ENCODE data around the gene ERAP2.
A peak's percentile ranks its signal among the peaks of the same experiment; 100 is the strongest.
"Not testable (repeated sequence)": the region's sequence is repeated elsewhere in the genome, so short reads cannot be mapped to it uniquely, and the experiment has no call there.

Gene ERAP2, protein sequence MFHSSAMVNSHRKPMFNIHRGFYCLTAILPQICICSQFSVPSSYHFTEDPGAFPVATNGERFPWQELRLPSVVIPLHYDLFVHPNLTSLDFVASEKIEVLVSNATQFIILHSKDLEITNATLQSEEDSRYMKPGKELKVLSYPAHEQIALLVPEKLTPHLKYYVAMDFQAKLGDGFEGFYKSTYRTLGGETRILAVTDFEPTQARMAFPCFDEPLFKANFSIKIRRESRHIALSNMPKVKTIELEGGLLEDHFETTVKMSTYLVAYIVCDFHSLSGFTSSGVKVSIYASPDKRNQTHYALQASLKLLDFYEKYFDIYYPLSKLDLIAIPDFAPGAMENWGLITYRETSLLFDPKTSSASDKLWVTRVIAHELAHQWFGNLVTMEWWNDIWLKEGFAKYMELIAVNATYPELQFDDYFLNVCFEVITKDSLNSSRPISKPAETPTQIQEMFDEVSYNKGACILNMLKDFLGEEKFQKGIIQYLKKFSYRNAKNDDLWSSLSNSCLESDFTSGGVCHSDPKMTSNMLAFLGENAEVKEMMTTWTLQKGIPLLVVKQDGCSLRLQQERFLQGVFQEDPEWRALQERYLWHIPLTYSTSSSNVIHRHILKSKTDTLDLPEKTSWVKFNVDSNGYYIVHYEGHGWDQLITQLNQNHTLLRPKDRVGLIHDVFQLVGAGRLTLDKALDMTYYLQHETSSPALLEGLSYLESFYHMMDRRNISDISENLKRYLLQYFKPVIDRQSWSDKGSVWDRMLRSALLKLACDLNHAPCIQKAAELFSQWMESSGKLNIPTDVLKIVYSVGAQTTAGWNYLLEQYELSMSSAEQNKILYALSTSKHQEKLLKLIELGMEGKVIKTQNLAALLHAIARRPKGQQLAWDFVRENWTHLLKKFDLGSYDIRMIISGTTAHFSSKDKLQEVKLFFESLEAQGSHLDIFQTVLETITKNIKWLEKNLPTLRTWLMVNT

DNA sequence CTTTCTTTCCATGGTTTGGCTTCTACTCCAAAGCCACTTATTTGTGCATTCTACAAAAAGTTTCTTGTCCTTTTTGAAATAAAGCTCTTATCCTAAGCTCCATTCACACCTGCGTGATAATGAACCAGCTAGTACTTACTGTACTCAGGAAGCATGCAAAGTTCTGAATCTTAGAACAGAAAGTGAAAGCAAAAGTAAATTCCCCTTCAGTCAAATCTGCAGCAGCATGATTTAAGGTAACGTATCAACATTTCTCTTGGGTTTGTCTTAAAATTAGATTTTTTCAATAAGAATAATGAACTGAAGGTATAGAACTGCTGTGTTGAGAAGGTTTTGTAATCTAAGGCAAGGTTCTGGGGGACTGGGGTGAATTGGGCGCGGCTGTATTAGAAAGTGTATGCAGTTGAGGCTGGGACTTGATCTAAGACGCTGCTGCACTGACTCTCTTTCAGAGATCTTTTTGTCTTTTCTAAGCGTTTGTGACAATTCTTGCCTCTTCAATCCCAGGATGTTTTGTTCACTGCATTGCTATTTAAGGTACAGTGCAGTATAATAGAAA, at the start of gene ERAP2:
Gene ERAP2, plus strand, starts transcription at position 209 of the 559 bp plus-strand sequence. CDS start 3,186 bp downstream, outside the sequence.
- DNase-seq, result peak in 1 of 2 experiments; percentile 87

DNA sequence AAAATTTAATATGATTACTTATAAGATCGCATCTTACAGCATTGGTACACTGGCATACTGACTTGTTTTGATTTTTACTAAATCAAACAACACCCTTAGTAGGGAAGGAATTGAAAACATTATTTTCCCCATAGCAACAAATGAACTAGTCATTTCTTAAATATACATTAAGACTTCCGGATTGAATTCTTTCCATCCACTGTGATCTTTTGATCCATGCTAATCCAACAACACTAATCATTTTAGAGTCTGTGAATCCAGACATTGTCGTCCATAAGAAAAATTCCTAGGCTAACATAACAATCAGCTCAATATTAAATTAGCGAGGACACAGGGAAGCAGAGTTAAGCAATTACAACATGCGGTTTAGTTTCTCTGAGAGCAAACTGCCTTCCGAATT, 47.0 kb upstream of the ERAP2 start:
- no peak for DNase-seq

DNA sequence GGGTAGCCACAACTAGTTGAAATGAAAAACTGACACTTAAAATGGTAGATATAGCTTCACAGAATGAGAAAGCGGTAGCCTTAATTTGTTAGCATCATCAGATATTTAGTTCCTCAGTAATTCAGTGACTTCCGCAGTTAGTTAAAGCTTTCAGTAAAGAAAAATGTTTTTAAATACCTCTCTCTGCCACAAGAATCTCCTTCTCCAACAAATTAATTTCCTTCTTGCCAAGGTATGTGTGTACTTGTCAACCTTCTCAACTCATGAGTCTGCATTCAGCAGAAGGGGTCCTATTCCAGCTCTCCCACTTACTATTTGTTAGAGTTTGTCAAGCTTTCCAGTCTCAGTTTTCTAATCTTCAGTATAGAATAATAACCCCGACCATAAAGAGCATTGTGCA, 42.3 kb upstream of the ERAP2 start:
- no peak for DNase-seq

DNA sequence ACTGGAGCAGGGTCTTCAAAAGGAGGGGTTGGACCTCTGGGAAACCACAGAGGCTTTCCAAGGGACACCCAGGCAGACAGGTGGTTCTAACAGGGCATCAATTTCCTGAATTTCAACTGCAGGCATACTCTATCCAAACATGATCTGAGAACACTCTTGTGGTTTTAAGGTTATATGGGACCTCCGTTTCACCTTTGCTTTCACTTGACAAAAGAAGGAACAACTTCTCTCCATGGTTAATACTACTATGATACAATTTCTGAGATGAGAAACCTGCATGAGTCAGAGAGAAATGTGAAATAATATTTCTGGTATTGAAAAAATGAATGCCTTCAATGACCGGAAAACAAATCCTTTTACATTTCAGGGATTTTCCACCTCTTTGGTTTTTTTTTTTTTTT, 40.5 kb upstream of the ERAP2 start:
- DNase-seq, result no peak

DNA sequence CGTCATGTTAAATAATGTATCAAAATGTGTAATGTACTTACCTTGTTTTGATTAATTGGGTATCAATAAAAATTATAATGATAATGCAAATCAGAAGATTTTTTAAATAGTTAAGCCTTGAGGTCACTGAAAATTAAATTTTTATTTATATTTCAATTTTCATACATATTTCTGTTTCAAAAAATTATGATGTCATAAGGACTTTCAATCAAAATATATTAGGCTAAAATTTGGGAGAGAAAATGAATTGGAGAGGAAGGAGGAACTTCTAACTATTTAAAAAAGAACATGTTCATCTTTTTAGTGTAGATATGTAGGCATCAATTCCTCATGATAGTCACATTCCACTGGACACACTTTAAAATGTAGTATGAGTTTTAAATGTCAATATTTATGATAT, 39.5 kb upstream of the ERAP2 start:
- DNase-seq, result no peak

DNA sequence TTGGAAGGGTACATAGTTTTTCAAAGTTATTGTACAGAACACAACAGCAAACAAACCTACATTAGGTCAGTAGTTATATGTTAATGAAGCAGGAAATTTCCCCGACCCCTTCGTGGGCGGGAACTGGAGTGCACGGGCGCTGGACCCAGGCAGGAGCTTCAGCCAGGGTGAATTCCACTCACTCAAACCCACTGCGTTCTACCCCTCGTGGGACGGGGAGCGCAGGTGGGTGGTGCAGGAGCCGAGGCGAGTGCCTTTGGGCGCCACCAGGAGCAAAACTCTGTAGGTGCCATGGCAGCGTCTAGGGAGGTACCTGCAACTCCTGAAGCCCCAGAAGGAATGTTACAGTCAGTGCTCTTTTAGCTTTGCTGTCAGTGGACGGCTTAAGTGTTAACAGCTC, 39.0 kb upstream of the ERAP2 start:
- DNase-seq, result no peak

DNA sequence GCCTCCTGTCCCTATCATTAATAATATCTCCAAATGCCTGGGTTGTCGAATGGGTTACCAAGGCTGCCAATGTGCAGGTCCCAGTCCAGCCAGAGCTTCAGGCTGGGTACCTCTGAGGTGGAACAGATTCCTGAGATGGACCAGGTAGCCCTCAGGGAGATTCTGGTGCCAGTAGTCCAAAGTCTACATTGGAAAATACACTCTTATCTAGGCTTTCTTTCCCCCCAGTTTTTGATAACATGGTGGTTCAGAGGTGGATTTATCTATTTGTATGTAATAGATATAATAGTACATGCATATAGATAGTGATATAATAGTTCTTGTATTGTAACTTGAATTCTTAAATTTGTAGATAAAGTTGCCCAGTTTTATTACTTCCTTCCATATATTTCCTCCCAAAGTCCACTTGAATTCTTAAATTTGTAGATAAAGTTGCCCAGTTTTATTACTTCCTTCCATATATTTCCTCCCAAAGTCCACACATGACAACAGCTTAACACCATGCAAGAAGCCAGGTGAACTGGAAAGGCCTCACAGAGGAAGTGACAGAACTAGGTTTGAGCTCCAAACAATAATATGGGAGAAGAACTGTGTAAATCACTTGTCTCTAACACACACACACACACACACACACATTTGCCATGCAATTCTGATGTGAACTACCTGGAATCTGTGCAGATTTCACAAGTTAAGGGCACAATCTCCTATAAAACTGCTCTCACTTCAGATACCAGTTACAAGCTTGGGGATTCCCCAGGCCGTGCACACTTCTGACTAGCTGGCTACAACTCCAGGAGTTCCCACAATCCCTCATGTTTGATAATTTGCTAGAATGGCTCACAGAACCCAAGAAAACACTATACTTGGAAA, 37.9 kb upstream of the ERAP2 start:
- no peak for DNase-seq

DNA sequence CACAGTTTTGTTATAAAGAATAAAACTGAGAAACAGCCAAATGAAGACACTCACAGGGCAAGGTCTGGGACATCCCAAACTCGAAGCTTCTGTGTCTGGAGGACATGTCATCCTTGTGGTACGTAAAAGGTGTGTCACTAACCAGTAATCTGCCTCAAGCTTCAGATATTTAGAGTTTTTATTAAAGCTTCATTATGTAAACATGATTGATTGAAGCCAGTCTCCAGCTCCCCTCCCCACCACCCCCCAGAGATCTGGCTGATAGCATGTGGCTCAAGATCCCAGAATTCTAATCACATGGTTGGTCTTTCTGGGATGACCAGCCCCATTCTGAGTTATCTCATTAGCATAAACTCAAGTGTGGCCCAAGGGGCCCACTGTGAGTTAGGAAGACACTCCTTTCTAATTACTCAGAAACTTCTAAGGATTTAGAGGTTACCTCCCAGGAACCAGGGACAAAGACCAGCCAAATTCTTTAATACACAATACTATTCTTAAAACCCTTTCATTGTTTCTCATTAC, 37.2 kb upstream of the ERAP2 start:
- no peak for DNase-seq

DNA sequence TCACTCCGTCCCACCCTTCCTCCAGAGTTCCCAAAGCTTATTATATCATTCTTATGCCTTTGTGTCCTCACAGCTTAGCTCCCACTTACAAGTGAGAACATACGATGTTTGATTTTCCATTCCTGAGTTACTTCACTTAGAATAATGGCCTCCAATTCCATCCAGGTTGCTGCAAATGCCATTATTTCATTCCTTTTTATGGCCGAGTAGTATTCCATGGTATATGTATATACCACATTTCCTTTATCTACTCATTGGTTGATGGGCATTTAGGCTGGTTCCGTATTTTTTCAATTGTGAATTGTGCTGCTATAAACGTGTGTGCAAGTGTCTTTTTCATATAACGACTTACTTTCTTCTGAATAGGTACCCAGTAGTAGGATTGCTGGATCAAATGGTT, 34.4 kb upstream of the ERAP2 start:
- DNase-seq, result not testable (repeated sequence)

DNA sequence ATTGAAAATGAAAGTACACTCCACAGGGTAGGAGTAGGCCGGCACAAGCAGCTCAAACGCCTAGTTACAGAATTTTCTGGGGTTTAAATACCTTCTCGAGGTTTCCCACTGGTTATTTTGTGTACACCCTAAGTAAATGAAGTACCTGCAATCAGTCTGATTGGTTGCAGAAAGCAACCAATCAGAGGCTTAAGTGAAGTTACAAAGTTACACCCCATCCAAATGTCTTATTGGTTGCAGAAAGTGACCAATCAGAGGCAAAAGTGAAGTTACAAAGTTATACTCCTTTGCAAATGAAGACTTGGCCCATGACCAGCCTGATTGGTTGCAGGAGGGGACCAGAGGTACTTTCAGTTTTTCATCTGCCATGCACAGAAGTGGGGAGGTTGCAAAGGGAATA, 33.2 kb upstream of the ERAP2 start:
- no peak for DNase-seq

DNA sequence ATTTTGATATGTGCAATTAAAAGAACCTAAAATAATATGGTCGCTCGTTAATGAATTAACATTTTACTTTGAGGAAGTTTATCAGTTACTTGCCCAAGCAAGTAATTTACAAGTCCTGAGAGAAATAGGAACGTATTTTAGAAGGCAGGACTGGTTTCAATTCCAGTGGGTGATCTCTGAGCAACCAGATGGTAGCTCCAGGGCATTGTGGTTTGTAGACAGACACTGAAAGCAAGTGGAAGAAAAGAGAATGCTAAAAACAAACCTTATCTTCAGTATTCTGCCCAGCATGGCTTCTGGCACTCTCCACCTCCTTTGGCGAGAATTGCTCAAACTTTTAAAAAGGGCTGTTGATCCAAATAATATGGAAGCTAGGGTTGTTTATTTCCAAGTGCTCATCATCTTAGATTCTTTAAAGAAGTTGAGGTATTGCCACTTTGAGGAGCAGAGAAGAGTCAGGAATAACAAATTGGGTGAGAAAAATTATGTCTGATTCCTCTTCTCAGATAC, 31.8 kb upstream of the ERAP2 start:
- DNase-seq, result no peak

DNA sequence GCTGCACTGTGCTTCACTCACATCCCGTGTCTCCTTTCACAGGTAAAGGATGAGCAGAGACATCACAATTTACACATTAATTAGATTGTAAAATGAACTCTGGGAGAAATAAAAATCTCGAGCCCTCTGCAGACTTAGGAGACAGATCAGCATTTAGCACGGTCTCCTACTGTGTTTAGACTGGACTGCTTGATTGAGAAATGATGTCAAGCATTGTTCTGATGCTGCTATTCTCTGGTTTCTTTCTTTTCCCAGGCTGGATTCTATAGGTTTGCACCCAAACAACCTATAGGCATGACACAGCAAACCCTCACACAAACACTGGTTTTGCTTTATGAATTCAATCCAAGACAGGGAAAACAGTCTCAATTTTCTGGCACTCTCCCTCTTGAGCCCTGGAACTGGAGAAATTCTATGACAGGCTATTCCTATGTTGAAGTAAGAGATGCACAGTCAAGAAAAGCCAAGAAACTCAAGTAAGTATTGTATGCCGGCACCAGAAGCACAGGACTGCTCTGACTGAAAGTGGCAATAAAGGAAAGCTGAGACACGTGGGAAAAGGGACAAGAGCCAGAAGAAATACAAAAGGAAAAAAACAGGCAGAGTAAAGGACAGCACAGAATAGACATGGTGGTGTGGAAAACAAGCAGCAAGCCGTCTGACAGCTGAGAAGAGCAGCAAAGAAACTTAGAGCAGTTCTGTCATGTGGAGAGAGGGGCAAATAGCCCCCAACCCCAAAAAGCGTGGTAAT, 24.8 kb upstream of the ERAP2 start:
- DNase-seq, result no peak

DNA sequence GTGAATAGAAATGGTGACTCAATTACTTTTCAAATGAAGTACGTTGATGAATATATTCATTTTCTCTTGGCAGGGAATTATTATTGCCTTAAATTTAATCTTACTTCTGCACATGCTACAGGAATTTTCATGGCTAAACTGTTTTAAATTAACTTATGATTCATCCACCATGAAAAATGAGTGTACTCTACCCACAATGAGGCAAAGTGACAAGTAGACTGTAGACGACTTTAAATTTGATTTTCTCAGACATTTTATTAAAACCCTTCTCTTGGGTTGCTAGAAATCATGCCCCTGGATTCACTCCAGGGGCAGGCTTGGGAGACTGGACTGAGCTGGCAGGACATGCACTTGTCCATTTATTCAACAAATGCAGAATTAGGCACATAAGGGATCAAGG, 23.5 kb upstream of the ERAP2 start:
- no peak for DNase-seq

DNA sequence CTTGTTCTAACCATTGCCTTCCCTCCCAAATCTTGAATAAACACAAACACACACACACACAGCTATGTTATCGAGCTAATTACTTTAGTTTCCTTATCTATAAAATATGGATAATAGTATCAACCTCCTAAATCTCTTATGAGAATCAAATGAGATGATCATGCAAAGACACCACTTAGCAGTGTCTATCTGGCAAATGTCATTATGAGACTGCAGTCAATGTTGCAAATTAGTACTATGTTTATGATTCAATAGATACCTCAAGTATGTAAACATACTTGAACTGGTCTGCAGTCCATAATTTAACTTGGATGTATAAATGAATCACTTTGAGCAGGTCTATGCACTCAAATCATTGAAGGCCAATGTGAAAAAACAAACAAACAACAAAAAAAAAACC, 22.2 kb upstream of the ERAP2 start:
- DNase-seq, result no peak

DNA sequence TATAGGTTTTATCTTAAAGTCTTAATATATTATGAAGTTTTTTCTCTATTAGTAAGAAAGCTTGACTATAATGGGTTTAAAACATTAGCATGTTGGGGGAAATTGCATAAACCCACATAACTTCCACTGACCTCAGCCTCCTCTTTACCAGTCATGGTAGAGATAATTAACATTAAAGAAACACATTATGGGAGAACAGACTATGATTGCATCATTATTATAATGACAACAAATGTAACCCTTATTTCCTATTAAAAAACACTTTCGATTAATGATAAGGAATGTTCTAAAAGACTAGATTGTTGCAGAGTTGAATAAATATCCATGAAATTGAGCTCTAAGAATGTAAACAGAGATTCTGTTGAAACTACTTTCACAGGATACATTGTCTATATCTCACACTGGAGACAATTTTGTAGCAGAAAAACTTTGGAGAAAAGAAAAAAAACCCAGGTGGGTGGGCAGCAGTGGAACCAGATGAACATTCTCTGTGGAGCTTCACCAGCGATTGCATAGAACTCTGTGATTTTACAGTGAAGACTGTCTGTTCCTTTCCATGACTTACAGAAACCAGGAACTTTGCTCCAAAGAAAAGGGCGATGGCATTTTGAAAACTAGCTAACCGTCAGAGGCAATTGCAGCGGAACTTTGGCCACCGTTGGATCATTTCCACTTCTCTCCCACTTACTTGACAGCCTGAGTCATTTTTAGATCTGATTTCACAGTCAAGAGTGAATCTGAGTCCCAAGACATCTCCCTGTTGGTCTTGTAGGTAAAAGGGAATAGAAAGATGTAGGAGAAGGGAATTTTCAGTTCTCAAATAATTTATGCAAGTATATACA, 21.0 kb upstream of the ERAP2 start:
- no peak for DNase-seq

DNA sequence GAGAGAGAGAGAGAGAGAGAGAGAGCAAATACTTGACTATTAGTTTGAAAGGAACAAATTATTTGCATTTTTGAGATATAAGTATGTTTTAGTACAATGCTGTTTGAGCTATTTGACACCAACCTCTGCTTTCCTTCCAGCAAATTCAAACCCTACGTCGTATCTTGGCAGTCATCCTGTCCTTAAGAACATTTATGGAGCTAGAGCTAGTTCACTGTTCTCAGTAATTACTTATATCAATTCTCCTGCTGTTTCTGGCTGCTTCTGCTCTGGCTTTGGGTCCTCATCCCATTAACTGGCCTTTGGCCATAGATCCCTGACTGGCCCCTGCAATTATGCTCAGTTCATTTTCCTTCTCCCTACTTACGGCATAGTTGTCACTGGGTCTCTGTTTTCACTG, 19.9 kb upstream of the ERAP2 start:
- no peak for DNase-seq

DNA sequence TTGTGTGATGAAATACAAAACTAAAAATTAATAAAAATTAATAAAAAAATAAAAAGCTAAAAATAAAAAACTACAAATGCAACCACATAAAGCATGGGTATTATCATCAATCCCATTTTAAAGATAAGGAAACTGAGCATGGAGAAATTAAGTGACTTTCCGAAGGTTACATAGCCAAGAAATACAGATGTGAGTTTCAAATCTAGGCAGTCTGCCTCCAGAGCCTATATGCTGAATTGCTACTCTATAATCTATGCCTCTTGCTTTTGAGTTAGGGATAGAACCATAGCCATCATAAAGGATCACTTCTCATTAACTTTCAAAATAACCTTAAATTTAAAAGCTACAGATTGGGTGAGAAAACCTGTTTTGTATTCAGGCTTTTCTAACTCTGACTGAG, 18.8 kb upstream of the ERAP2 start:
- DNase-seq, result no peak

DNA sequence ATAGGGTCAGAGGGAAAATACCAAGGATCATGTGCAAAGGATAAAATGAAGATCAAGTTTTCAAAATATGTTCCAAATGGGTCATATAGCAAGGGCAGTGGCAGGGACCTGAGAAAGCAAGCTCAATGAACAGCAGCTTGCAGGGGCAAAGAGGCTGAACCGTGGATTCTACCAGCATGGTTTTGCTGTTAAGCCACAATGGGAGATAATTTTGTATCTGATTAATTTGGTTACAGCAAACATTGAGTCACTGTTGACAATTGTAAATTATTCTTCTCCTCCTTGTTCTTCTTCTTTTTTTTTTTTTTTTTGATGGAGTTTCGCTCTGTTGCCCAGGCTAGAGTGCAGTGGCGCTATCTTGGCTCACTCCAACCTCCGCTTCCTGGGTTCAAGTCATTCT, 18.4 kb upstream of the ERAP2 start:
- no peak for DNase-seq

DNA sequence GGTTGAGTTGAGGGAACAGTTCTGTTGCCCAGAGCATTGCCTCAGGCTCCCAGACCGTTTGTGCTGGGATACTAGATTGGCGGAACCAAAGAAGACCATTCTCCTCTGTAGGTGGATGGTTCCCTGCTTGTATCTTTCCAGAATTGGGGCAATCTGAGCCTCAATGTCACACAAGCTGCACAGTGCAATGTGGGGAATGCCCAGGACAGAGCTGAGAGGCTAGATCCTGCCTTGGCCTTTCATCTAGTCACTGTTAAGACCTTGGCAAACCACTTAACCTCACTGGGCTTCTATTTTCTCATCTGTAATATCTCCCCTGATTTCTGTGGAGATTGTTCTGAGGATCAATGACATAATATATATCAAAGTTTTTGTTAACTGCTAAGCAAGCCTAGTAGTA, 16.9 kb upstream of the ERAP2 start:
- no peak for DNase-seq

DNA sequence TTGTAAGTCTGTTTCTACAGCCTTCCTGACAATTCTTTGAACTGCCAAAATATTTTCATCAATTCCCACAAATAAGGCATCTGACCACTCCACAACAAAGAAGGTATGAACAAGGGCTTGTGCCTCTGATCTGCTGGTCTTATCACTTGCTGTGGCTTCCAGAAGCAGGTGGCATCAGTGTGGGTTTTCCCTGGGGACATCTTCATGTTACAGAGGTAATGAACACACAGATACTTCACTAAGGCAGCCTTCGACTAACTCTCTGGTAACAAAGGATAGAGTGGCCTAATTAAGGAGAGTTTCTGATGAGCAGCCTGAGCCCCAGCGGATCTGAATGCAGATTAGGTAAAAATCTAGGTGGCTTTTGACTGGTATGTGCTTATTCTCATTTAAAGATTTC, 15.2 kb upstream of the ERAP2 start:
- DNase-seq, result no peak

Measured in SW 1271 (cell line).